Chondrocyte (in vitro differentiated cells): ENCODE data around the gene RACGAP1. TPM values are rescaled to one million over a fixed set of nuclear protein-coding genes. Genes with fewer than 3 reads are reported as not detected.

Experiments
- DNase-seq: peaks from one replicate; pipeline ENCODE4 v3.0.0; 2021; ENCODE audit warnings: mixed read lengths, low spot score
- H3K27ac Mint-ChIP-seq: one replicate; pipeline ENCODE4 v1.8.0; 2021; ENCODE audit warnings: mild to moderate bottlenecking, moderate library complexity, mixed read lengths; ENCODE audit not compliant: unreplicated experiment
- H3K27me3 Mint-ChIP-seq: 2 replicates; pipeline ENCODE4 v1.8.0; 2021; ENCODE audit warnings: low read depth, mixed read lengths
- H3K36me3 Mint-ChIP-seq: 2 replicates; pipeline ENCODE4 v1.8.0; 2021; ENCODE audit warnings: low read depth, mixed read lengths
- H3K4me1 Mint-ChIP-seq: 2 replicates; pipeline ENCODE4 v1.8.0; 2021; ENCODE audit warnings: low read depth, mild to moderate bottlenecking, mixed read lengths
- H3K4me3 Mint-ChIP-seq: one replicate; pipeline ENCODE4 v1.8.0; 2021; ENCODE audit warnings: mild to moderate bottlenecking, moderate library complexity, mixed read lengths; ENCODE audit not compliant: unreplicated experiment
- H3K9me3 Mint-ChIP-seq: 2 replicates; pipeline ENCODE4 v1.8.0; 2021; ENCODE audit warnings: low read depth, mixed read lengths
- CTCF ChIP-seq: fragments of 200-600 bp; sonication (generic); IDR thresholded peaks from 2 replicates; pipeline ENCODE4 v1.5.0; 2021; ENCODE audit warnings: antibody characterized with exemption, mild to moderate bottlenecking, moderate library complexity
- total RNA-seq: library from RNA; stranded (reverse); gene quantifications from 3 replicates; pipeline ENCODE4 v1.2.1, GENCODE V29; 2021

Gene RACGAP1
- total RNA-seq, 1 donor from 2014 or later, result 25.7 TPM

DNA sequence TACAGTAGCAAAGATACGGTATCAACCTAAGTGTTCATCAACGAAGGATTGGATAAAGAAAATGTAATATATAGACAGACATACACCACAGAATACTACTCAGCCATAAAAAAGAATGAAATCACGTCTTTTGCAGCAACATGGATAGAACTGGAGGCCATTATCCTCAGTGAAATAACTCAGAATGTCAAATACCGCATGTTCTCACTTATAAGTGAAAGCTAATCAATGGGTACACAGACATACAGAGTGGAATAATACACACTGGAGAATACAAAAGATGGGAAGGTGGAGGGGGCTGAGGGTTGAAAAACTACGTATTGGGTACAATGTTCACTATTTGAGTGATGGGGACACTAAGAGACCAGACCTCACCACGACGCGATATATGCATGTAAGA is 1.1 kb downstream of the RACGAP1 start:
- no peaks in the 10 kb centered on the region for H3K36me3 Mint-ChIP-seq
- H3K27ac Mint-ChIP-seq, result peak overlapping the region; percentile 99
- H3K4me3 Mint-ChIP-seq, result peak overlapping the region; percentile 100
- TF ChIP-seq CTCF, result no peak
- DNase-seq, result no peak
- H3K9me3 Mint-ChIP-seq, result no peaks in the 10 kb centered on the region
- no peaks in the 10 kb centered on the region for H3K27me3 Mint-ChIP-seq
- peaks cover 37% of the 10 kb centered on the region for H3K4me1 Mint-ChIP-seq

DNA sequence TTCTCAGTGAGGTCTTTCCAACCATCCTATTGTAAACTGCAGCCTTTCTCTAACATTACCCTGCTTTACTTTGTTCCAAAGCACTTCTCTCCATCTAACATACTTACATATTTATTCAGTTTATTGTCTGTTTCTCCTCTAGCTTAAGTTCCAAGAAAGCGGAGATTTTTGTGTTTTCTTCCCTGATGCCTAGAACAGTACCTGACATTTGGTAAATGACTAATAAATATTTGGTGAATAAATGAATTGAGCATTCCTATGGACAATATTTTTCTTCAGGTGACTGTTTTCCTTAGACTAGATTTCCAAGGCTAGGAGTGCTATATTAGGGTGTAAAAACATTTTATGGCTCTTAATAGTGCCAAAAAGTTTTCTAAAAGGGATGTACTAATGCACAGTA is 2.4 kb downstream of the RACGAP1 start:
- Mint-ChIP-seq H3K27me3 (no peaks in the 10 kb centered on the region), H3K27ac (no peak overlapping the region), H3K4me3 (no peak overlapping the region), H3K36me3 (no peaks in the 10 kb centered on the region), H3K9me3 (no peaks in the 10 kb centered on the region), H3K4me1 (peaks cover 37% of the 10 kb centered on the region)
- no peak for DNase-seq
- TF ChIP-seq CTCF, result no peak

DNA sequence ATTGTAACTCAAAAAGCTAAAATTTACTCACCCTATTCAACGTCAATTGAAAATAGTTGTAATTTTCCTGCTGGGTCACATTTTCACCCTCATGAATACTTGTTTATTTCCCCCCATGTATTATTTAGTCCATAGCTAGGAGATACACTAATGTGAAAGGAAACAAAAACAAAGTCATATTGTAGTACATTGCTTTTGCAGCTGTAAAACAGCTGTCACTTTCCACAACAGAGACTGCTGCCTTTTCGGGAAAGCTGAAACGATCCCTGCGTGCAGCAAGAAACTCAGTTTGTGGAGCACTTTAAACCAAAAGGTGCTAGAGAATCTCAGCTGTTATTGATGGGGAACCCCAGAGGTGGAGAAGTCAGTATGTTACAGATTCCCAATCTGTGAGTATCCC is 4.3 kb downstream of the RACGAP1 start:
- no peak for TF ChIP-seq CTCF
- Mint-ChIP-seq H3K9me3 (no peaks in the 10 kb centered on the region), H3K4me3 (no peak overlapping the region), H3K27ac (peak overlapping the region; percentile 25), H3K36me3 (no peaks in the 10 kb centered on the region), H3K4me1 (peaks cover 44% of the 10 kb centered on the region), H3K27me3 (no peaks in the 10 kb centered on the region)
- no peak for DNase-seq

GRCh38 chr12:50019524-50019923 is 5.8 kb downstream of the RACGAP1 start:
- no peak for DNase-seq
- H3K36me3 Mint-ChIP-seq, result no peaks in the 10 kb centered on the region
- H3K4me1 Mint-ChIP-seq, result peaks cover 36% of the 10 kb centered on the region
- H3K27ac Mint-ChIP-seq, result no peak overlapping the region
- TF ChIP-seq CTCF, result no peak
- H3K9me3 Mint-ChIP-seq, result no peaks in the 10 kb centered on the region
- no peaks in the 10 kb centered on the region for H3K27me3 Mint-ChIP-seq
- no peak overlapping the region for H3K4me3 Mint-ChIP-seq

GRCh38 chr12:50018968-50019367 is 6.3 kb downstream of the RACGAP1 start:
- Mint-ChIP-seq H3K27ac (no peak overlapping the region), H3K27me3 (no peaks in the 10 kb centered on the region), H3K36me3 (no peaks in the 10 kb centered on the region), H3K4me1 (peaks cover 30% of the 10 kb centered on the region), H3K9me3 (no peaks in the 10 kb centered on the region), H3K4me3 (no peak overlapping the region)
- TF ChIP-seq CTCF, result no peak
- DNase-seq, result no peak
